Esophagus squamous epithelium (tissue), 5 donors: Measurements from ENCODE around the gene GPRC5B. TPM values are rescaled to one million over a fixed set of nuclear protein-coding genes. Genes with fewer than 3 reads are reported as not detected.

Experiments
- DNase-seq: peaks from one replicate; lab custom pipeline; 2025; lab: John Stamatoyannopoulos, UW
- H3K27ac ChIP-seq, 4 donors: fragments of 200-600 bp; sonication (generic); one replicate each; pipeline ENCODE4 v1.5.1; 2016 to 2019; ENCODE audit warnings: mild to moderate bottlenecking in 1 of 4
- H3K27me3 ChIP-seq, 4 donors: fragments of 200-600 bp; sonication (generic); 1 replicate in 3 of 4; 2 replicates in 1 of 4; pipeline versions ENCODE4 v1.5.1 to v1.6.0; 2017 to 2021; ENCODE audit warnings: antibody characterized with exemption in 1 of 4
- H3K36me3 ChIP-seq, 3 donors: fragments of 200-600 bp; sonication (generic); one replicate each; pipeline ENCODE4 v1.5.1; 2016 to 2019
- H3K4me1 ChIP-seq, 3 donors: fragments of 200-600 bp; sonication (generic); one replicate each; pipeline ENCODE4 v1.5.1; 2017 to 2019
- H3K4me3 ChIP-seq, 4 donors: fragments of 200-600 bp; sonication (generic); 1 replicate in 3 of 4; 2 replicates in 1 of 4; pipeline ENCODE4 v1.5.1; 2016 to 2019; ENCODE audit warnings: mild to moderate bottlenecking in 2 of 4, moderate library complexity in 1 of 4
- H3K9me3 ChIP-seq, 3 donors: fragments of 200-600 bp; sonication (generic); one replicate each; pipeline ENCODE4 v1.5.1; 2016 to 2019
- CTCF ChIP-seq, 6 experiments: fragments of 450-650 bp in 4 of 6; fragments of 200-600 bp in 2 of 6; sonication (generic) in 2 of 6; IDR thresholded peaks; one replicate each; pipeline ENCODE4 v1.5.1; 2016 to 2019; ENCODE audit warnings: antibody characterized with exemption in 6 of 6, mild to moderate bottlenecking in 4 of 6, moderate library complexity in 4 of 6
- POLR2A ChIP-seq, 4 donors: fragments of 450-650 bp; IDR thresholded peaks; one replicate each; pipeline ENCODE4 v1.6.1; 2017; ENCODE audit warnings: antibody characterized with exemption in 4 of 4, mild to moderate bottlenecking in 4 of 4, moderate library complexity in 3 of 4
- WGBS, 2 donors: methylation state at CpG; one replicate each; pipeline ENCODE4 v1.1.5; 2018; 5-methylcytosine and 5-hydroxymethylcytosine counted together
- intact Hi-C: fragments of 100-400 bp; cut with DNase I; formaldehyde crosslinking; loops from one replicate; pipeline ENCODE4 v1.15.0; 2022
- total RNA-seq, 4 donors: library from RNA; depleted of rRNA; stranded (reverse); fragments of >200 nt; gene quantifications; one replicate each; pipeline ENCODE4 v1.1.0, GENCODE V29; 2016
- donor health status: DM: yes; HTN: yes; CAD: no.

The GPRC5B gene
- total RNA-seq, 4 donors from 2014 or later: 1.9 to 26.1 (median 8.4) TPM

- H3K4me1 ChIP-seq: no peaks in the 10 kb centered on the region
- H3K4me3 ChIP-seq: no peak overlapping the region
- WGBS, 2 donors: 68 to 100% methylated on average over 2 to 4 of the region's 5 CpGs
- no peaks in the 10 kb centered on the region for H3K27me3 ChIP-seq
- intact Hi-C loops: no loop called here
- H3K27ac ChIP-seq: no peak overlapping the region
- no peaks in the 10 kb centered on the region for H3K9me3 ChIP-seq
- no peak for DNase-seq
- H3K36me3 ChIP-seq: no peaks in the 10 kb centered on the region
- TF ChIP-seq POLR2A (IDR thresholded peaks at IDR 0.05): no peak
- no peak for TF ChIP-seq CTCF (IDR thresholded peaks at IDR 0.05)
Measured at GRCh38 chr16:19833581-19833980, 51.1 kb downstream of the GPRC5B start.

- Histone ChIP-seq H3K27me3 (no peaks in the 10 kb centered on the region), H3K36me3 (no peaks in the 10 kb centered on the region), H3K4me1 (no peaks in the 10 kb centered on the region), H3K27ac (no peak overlapping the region), H3K9me3 (no peaks in the 10 kb centered on the region), H3K4me3 (no peak overlapping the region)
- intact Hi-C loops: no loop called here
- TF ChIP-seq POLR2A (IDR thresholded peaks at IDR 0.05) (no peak), CTCF (IDR thresholded peaks at IDR 0.05) (no peak)
- 57 to 70% methylated on average over 3 of the region's 3 CpGs for WGBS, 2 donors
- no peak for DNase-seq
Measured at GRCh38 chr16:19833176-19833575, 51.5 kb downstream of the GPRC5B start.

GRCh38 chr16:19831678-19832077 is 53.0 kb downstream of the GPRC5B start:
- no peak overlapping the region for H3K27ac ChIP-seq
- no peaks in the 10 kb centered on the region for H3K36me3 ChIP-seq
- no peaks in the 10 kb centered on the region for H3K9me3 ChIP-seq
- H3K4me1 ChIP-seq: no peaks in the 10 kb centered on the region
- DNase-seq: no peak
- TF ChIP-seq POLR2A (IDR thresholded peaks at IDR 0.05): no peak
- TF ChIP-seq CTCF (IDR thresholded peaks at IDR 0.05): no peak
- intact Hi-C loops: no loop called here
- no peaks in the 10 kb centered on the region for H3K27me3 ChIP-seq
- H3K4me3 ChIP-seq: no peak overlapping the region
- WGBS, 2 donors: 69 to 83% methylated on average over 6 of the region's 6 CpGs

GRCh38 chr16:19830902-19831560 is 53.6 kb downstream of the GPRC5B start:
- DNase-seq: no peak
- no peaks in the 10 kb centered on the region for H3K36me3 ChIP-seq
- no peaks in the 10 kb centered on the region for H3K27me3 ChIP-seq
- 45 to 64% methylated on average over 5 of the region's 5 CpGs for WGBS, 2 donors
- no peaks in the 10 kb centered on the region for H3K4me1 ChIP-seq
- no peak for TF ChIP-seq POLR2A (IDR thresholded peaks at IDR 0.05)
- TF ChIP-seq CTCF (IDR thresholded peaks at IDR 0.05): no peak
- intact Hi-C loops: no loop called here
- H3K27ac ChIP-seq: no peak overlapping the region
- no peak overlapping the region for H3K4me3 ChIP-seq
- H3K9me3 ChIP-seq: no peaks in the 10 kb centered on the region

- no peak overlapping the region for H3K27ac ChIP-seq
- TF ChIP-seq POLR2A (IDR thresholded peaks at IDR 0.05) (no peak), CTCF (IDR thresholded peaks at IDR 0.05) (no peak)
- no peaks in the 10 kb centered on the region for H3K9me3 ChIP-seq
- WGBS, 2 donors: 88 to 93% methylated on average over 9 of the region's 9 CpGs
- H3K4me1 ChIP-seq: no peaks in the 10 kb centered on the region
- no peaks in the 10 kb centered on the region for H3K27me3 ChIP-seq
- intact Hi-C loops: no loop called here
- H3K4me3 ChIP-seq: no peak overlapping the region
- DNase-seq: no peak
- no peaks in the 10 kb centered on the region for H3K36me3 ChIP-seq
Measured at GRCh38 chr16:19829844-19830692, 54.6 kb downstream of the GPRC5B start.
